Measurements from ENCODE around the gene NDEL1.

Gene NDEL1

DNA sequence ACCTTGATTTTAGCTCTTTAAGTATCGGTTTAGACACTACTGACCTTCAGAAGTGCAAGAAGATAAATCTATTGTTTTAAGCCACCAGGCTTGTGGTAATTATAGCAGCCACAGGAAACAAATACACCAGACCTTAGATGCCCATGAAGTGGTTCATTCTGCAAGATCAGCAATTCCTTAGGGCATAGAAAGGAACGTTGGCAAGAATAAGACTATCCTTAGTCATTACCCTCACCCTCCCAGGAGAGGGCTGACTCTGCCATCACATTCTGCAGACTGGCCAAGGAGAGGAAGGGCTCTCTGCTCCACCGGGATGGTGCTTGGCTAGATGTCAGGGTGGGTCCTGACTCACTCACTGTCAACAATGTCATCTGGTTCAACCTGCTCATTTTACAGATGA is 14.1 kb upstream of the NDEL1 start:
- Histone ChIP-seq H3K4me3 (ENCODE audit: low read length) (no peak overlapping the region), H3K36me3 (replicated peaks; ENCODE audit: low read depth, low read length) (no peaks in the 10 kb centered on the region), H4K20me1 (ENCODE audit: insufficient read depth, low read length) (no peaks in the 10 kb centered on the region), H3K27me3 (ENCODE audit: low read depth, low read length) (no peaks in the 10 kb centered on the region), H3K4me1 (ENCODE audit: low read length) (no peaks in the 10 kb centered on the region), H3K79me2 (ENCODE audit: low read length) (no peaks in the 10 kb centered on the region), H3K9ac (ENCODE audit: low read length) (no peak overlapping the region), H3K9me3 (ENCODE audit: insufficient read depth, low read length) (no peaks in the 10 kb centered on the region), H3K27ac (ENCODE audit: low read length) (no peak overlapping the region), H2AFZ (ENCODE audit: low read depth, low read length) (no peak overlapping the region), H3K4me2 (ENCODE audit: low read length) (no peak overlapping the region)
- TF ChIP-seq, protein P1, sequence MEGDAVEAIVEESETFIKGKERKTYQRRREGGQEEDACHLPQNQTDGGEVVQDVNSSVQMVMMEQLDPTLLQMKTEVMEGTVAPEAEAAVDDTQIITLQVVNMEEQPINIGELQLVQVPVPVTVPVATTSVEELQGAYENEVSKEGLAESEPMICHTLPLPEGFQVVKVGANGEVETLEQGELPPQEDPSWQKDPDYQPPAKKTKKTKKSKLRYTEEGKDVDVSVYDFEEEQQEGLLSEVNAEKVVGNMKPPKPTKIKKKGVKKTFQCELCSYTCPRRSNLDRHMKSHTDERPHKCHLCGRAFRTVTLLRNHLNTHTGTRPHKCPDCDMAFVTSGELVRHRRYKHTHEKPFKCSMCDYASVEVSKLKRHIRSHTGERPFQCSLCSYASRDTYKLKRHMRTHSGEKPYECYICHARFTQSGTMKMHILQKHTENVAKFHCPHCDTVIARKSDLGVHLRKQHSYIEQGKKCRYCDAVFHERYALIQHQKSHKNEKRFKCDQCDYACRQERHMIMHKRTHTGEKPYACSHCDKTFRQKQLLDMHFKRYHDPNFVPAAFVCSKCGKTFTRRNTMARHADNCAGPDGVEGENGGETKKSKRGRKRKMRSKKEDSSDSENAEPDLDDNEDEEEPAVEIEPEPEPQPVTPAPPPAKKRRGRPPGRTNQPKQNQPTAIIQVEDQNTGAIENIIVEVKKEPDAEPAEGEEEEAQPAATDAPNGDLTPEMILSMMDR (IDR thresholded peaks at IDR 0.05; ENCODE audit: low read depth, low read length): no peak
- TF ChIP-seq EZH2phosphoT487 (IDR thresholded peaks at IDR 0.05; ENCODE audit: low read depth): no peak

DNA sequence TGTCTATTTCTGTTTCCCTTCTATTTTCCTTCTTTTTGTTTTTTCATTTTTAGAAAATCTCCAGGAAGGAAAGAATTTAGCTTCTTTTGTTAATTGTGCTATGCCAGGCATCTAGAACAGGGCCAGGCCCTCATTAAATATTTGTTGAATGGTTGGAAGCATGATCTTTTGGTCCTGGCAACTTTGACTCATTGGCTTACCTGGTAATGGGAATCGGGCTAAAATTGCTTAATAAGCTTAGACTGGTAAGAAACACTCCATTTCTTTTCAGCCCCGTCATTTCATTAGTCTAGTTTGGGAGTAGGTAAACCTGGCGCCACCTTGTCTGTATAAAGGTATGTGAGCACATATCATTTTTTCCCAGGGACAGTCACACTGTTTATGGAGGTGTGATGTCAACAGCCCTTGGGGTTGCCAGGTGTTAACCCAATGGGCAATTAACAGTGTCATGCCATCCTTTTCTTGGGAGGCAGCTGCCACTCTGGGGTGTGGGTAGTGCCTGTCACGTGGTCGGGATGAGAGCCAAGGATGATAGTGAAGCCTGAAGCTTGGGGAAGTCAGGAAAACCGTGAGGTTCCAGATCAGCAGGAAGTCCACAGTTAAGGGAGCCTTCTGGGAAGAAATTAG is 9.5 kb upstream of the NDEL1 start:
- Histone ChIP-seq H3K4me3 (ENCODE audit: low read length) (no peak overlapping the region), H3K27ac (ENCODE audit: low read length) (no peak overlapping the region), H3K9me3 (ENCODE audit: insufficient read depth, low read length) (no peaks in the 10 kb centered on the region), H3K79me2 (ENCODE audit: low read length) (no peaks in the 10 kb centered on the region), H3K36me3 (replicated peaks; ENCODE audit: low read depth, low read length) (no peaks in the 10 kb centered on the region), H3K27me3 (ENCODE audit: low read depth, low read length) (no peaks in the 10 kb centered on the region), H3K9ac (ENCODE audit: low read length) (no peak overlapping the region), H3K4me1 (ENCODE audit: low read length) (no peaks in the 10 kb centered on the region), H2AFZ (ENCODE audit: low read depth, low read length) (no peak overlapping the region), H3K4me2 (ENCODE audit: low read length) (no peak overlapping the region), H4K20me1 (ENCODE audit: insufficient read depth, low read length) (no peaks in the 10 kb centered on the region)
- no peak for TF ChIP-seq EZH2phosphoT487 (IDR thresholded peaks at IDR 0.05; ENCODE audit: low read depth)
- TF ChIP-seq, protein P1 (IDR thresholded peaks at IDR 0.05; ENCODE audit: low read depth, low read length): no peak

DNA sequence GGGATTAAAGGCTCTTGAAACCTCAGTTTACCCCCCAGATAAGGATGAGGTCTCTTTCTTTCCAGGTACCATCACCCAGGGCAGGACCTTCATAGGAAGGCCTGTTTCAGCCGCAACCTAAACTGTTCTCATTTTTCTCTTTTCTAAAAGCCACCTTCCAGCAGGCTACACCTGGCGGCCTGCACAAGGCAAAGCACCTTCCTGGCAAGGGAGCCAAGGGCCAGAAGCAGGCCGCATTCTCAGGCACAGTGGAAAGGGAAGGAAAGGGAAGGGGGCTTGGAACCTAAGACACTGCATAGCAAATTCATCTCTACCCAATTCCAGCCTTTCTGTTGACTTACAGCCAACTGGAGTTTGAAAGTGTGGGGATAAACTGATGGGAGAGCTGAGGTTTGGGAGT is 8.9 kb upstream of the NDEL1 start:
- H4K20me1 ChIP-seq (ENCODE audit: insufficient read depth, low read length): no peaks in the 10 kb centered on the region
- no peak overlapping the region for H2AFZ ChIP-seq (ENCODE audit: low read depth, low read length)
- no peaks in the 10 kb centered on the region for H3K27me3 ChIP-seq (ENCODE audit: low read depth, low read length)
- H3K4me3 ChIP-seq (ENCODE audit: low read length): no peak overlapping the region
- no peaks in the 10 kb centered on the region for H3K79me2 ChIP-seq (ENCODE audit: low read length)
- no peak overlapping the region for H3K27ac ChIP-seq (ENCODE audit: low read length)
- H3K9me3 ChIP-seq (ENCODE audit: insufficient read depth, low read length): no peaks in the 10 kb centered on the region
- no peak overlapping the region for H3K4me2 ChIP-seq (ENCODE audit: low read length)
- H3K4me1 ChIP-seq (ENCODE audit: low read length): no peaks in the 10 kb centered on the region
- H3K9ac ChIP-seq (ENCODE audit: low read length): no peak overlapping the region
- H3K36me3 ChIP-seq (replicated peaks; ENCODE audit: low read depth, low read length): no peaks in the 10 kb centered on the region
- TF ChIP-seq EZH2phosphoT487 (IDR thresholded peaks at IDR 0.05; ENCODE audit: low read depth): no peak
- TF ChIP-seq, protein P1 (IDR thresholded peaks at IDR 0.05; ENCODE audit: low read depth, low read length): no peak

DNA sequence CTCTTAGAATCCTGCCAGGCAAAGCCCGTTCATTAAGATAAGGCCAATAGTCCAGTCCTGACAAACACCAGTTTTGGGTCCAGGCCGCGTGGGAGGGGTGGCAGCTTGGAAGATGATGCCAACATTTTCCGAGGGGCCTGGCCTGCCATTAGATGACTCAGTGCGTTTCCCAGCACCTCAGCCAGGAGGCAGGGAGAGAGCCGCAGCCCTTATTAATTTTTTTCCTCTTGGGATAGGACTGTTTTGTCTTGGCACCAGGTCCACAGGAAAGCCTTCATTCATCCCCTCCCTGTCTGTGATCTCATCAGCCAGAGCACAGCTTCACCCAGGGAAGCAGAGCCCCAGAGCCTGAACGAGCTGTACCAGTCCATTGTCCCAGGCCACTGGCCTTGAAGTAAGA is 4.7 kb upstream of the NDEL1 start:
- H3K4me3 ChIP-seq (ENCODE audit: low read length): no peak overlapping the region
- H3K27me3 ChIP-seq (ENCODE audit: low read depth, low read length): no peaks in the 10 kb centered on the region
- H3K4me2 ChIP-seq (ENCODE audit: low read length): no peak overlapping the region
- TF ChIP-seq, protein P1 (IDR thresholded peaks at IDR 0.05; ENCODE audit: low read depth, low read length): no peak
- no peak for TF ChIP-seq EZH2phosphoT487 (IDR thresholded peaks at IDR 0.05; ENCODE audit: low read depth)
- H3K36me3 ChIP-seq (replicated peaks; ENCODE audit: low read depth, low read length): no peaks in the 10 kb centered on the region
- no peak overlapping the region for H3K9ac ChIP-seq (ENCODE audit: low read length)
- no peak overlapping the region for H3K27ac ChIP-seq (ENCODE audit: low read length)
- no peaks in the 10 kb centered on the region for H3K9me3 ChIP-seq (ENCODE audit: insufficient read depth, low read length)
- no peaks in the 10 kb centered on the region for H3K4me1 ChIP-seq (ENCODE audit: low read length)
- H2AFZ ChIP-seq (ENCODE audit: low read depth, low read length): no peak overlapping the region
- no peaks in the 10 kb centered on the region for H4K20me1 ChIP-seq (ENCODE audit: insufficient read depth, low read length)
- H3K79me2 ChIP-seq (ENCODE audit: low read length): peaks cover 1% of the 10 kb centered on the region; the same call in 1 of the 2 replicates
